IMR-90 (cell line): ENCODE results near the gene WSB1. TPM values are rescaled to one million over a fixed set of nuclear protein-coding genes. Genes with fewer than 3 reads are reported as not detected.

ENCODE experiments used
- ELK1 ChIP-seq: fragments of 150-350 bp; IDR thresholded peaks from 2 replicates; pipeline ENCODE4 v1.6.1; 2016; ENCODE audit warnings: low read depth, mild to moderate bottlenecking, low read length, moderate library complexity, borderline replicate concordance
- MAZ ChIP-seq: IDR thresholded peaks from 2 replicates; pipeline ENCODE4 v1.6.1; 2012; ENCODE audit warnings: low read depth, mild to moderate bottlenecking, low read length, improper control_type of control experiment, moderate library complexity, borderline replicate concordance
- polyA plus RNA-seq, 3 experiments: library from polyadenylated mRNA; depleted of rRNA; stranded (reverse); fragments of >200 nt; gene quantifications; 2 replicates each; pipeline ENCODE4 v1.2.3, GENCODE V29; 2012; ENCODE audit warnings: low replicate concordance in 1 of 3
- total RNA-seq: library from RNA; depleted of rRNA; stranded (reverse); fragments of >200 nt; gene quantifications from 2 replicates; pipeline ENCODE4 v1.2.3, GENCODE V29; 2012

WSB1 gene
- total and polyA plus RNA-seq, 2 of the 4 experiments (the other 2 are of a cell fraction): 140 to 266 TPM

- TF ChIP-seq MAZ (peak; percentile 93), ELK1 (no peak)
Observed at GRCh38 chr17:27332485-27333409, 38.8 kb downstream of the WSB1 start (continued).
